Retinal pigment epithelial cell (primary cell): ENCODE measurements around the gene RSPO4.

Experiments used
- DNase-seq: peaks from one replicate; pipeline ENCODE4 v3.0.0-alpha.2; 2010; ENCODE audit warnings: low read depth
- H3K4me3 ChIP-seq: 2 replicates; pipeline ENCODE4 v1.5.1; 2011; ENCODE audit warnings: mild to moderate bottlenecking, low read length, control low read depth, moderate library complexity
- TF ChIP-seq, protein P1 (sequence below): conservative IDR thresholded peaks from 2 replicates; pipeline ENCODE4 v1.5.1; 2011; ENCODE audit warnings: low read depth, low read length, control low read depth, inconsistent platforms

Gene RSPO4

GRCh38 chr20:931401-931800, 70.7 kb downstream of the RSPO4 start:
- no peak for DNase-seq
- TF ChIP-seq, protein P1, sequence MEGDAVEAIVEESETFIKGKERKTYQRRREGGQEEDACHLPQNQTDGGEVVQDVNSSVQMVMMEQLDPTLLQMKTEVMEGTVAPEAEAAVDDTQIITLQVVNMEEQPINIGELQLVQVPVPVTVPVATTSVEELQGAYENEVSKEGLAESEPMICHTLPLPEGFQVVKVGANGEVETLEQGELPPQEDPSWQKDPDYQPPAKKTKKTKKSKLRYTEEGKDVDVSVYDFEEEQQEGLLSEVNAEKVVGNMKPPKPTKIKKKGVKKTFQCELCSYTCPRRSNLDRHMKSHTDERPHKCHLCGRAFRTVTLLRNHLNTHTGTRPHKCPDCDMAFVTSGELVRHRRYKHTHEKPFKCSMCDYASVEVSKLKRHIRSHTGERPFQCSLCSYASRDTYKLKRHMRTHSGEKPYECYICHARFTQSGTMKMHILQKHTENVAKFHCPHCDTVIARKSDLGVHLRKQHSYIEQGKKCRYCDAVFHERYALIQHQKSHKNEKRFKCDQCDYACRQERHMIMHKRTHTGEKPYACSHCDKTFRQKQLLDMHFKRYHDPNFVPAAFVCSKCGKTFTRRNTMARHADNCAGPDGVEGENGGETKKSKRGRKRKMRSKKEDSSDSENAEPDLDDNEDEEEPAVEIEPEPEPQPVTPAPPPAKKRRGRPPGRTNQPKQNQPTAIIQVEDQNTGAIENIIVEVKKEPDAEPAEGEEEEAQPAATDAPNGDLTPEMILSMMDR = no peak
- H3K4me3 ChIP-seq = no peak overlapping the region

DNA sequence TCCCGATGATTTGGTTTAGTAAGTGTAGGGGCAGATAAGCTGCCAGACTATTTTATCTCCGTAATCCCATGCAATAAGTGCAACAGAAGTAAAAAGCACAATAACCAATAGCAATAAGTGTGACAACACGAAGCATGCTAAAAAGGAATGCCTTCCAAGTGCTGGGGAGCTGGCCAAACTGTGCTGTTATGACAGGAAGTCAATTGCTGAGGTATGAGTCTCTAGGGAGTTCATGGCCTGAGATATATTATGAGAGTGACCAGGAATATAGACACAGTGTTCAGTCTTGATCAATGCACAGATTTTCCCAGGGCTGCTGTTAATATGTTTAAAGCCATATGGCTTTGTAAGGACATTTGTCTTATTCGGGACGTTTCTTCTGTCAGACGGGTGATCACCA, 75.4 kb downstream of the RSPO4 start:
- H3K4me3 ChIP-seq = no peak overlapping the region
- DNase-seq = no peak
- TF ChIP-seq, protein P1 = no peak

- no peak for DNase-seq
- TF ChIP-seq, protein P1 = no peak
- no peak overlapping the region for H3K4me3 ChIP-seq
Measured at GRCh38 chr20:925516-925915, 76.6 kb downstream of the RSPO4 start.

GRCh38 chr20:924639-925038, 77.5 kb downstream of the RSPO4 start:
- DNase-seq = no peak
- no peak overlapping the region for H3K4me3 ChIP-seq
- TF ChIP-seq, protein P1 = no peak

DNA sequence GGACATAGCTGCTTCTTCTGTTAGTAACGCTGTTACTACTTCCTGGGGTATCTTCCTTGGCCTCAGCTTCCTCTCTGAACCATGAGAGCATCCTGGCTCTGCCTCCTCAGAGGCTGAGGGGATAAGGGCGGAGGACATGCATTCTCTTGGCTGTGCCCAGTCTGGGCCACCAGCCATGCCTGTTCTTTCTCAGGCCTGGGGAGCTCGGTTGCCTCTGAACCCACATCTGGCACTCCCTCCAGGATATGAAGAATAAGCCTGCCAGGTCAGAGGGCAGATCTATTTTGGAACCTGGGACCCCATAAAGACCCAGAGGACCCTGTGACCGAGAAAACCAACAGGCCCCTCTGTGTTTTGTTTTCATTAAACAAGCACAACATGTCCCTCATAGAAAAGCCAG, 79.3 kb downstream of the RSPO4 start:
- TF ChIP-seq, protein P1 = no peak
- no peak overlapping the region for H3K4me3 ChIP-seq
- no peak for DNase-seq

- TF ChIP-seq, protein P1 = no peak
- no peak overlapping the region for H3K4me3 ChIP-seq
- no peak for DNase-seq
Measured at GRCh38 chr20:921068-921467, 81.0 kb downstream of the RSPO4 start.

DNA sequence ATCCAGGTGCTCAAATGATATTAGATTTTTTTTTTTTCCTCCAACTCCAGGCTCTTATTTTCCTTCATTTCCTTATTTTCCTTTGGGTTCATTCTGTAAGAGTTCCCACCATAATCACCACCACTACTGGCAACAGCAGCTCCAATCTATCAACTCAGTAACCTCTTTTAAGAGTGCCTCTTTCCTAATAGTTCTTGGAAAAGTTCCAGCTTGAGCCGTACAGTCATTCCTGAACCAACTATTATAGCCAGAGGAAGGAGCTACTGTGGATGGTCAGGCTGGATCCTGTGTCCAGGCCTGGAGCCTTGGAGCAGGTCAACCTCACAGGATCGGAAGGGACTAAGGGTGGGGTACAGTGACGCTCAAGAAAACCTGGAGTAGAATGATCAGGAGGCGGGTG, 81.8 kb downstream of the RSPO4 start:
- H3K4me3 ChIP-seq = no peak overlapping the region
- TF ChIP-seq, protein P1 = no peak
- no peak for DNase-seq
